IPS-18a (cell line): ENCODE data around the gene INHBB.
"Not testable (repeated sequence)": the region's sequence is repeated elsewhere in the genome, so short reads cannot be mapped to it uniquely, and the experiment has no call there.

Source experiments
- H3K27ac ChIP-seq: one replicate; pipeline ENCODE4 v1.5.1; 2013; ENCODE audit warnings: low read length
- H3K27me3 ChIP-seq: one replicate; pipeline ENCODE4 v1.6.1; 2013; ENCODE audit warnings: mild to moderate bottlenecking, low read length; ENCODE audit not compliant: control insufficient read depth, insufficient read depth
- H3K36me3 ChIP-seq: one replicate; pipeline ENCODE4 v1.6.1; 2013; ENCODE audit warnings: low read depth, low read length; ENCODE audit not compliant: control insufficient read depth
- H3K4me1 ChIP-seq: one replicate; pipeline ENCODE4 v1.6.1; 2013; ENCODE audit warnings: low read depth, low read length; ENCODE audit not compliant: control insufficient read depth
- H3K4me3 ChIP-seq: one replicate; pipeline ENCODE4 v1.5.1; 2013; ENCODE audit warnings: low read length
- H3K9ac ChIP-seq: one replicate; pipeline ENCODE4 v1.6.1; 2013; ENCODE audit warnings: mild to moderate bottlenecking, low read length, moderate library complexity
- H3K9me3 ChIP-seq: one replicate; pipeline ENCODE4 v1.6.1; 2013; ENCODE audit warnings: low read depth, low read length; ENCODE audit not compliant: control insufficient read depth

INHBB gene

GRCh38 chr2:120388222-120389035 lies 42.5 kb downstream of the INHBB start:
- no peaks in the 10 kb centered on the region for H3K27me3 ChIP-seq
- no peaks in the 10 kb centered on the region for H3K9me3 ChIP-seq
- H3K36me3 ChIP-seq, result no peaks in the 10 kb centered on the region
- H3K9ac ChIP-seq, result no peak overlapping the region
- no peak overlapping the region for H3K4me3 ChIP-seq
- no peak overlapping the region for H3K27ac ChIP-seq
- peaks cover 9% of the 10 kb centered on the region for H3K4me1 ChIP-seq

- Histone ChIP-seq H3K9me3 (no peaks in the 10 kb centered on the region), H3K27ac (no peak overlapping the region), H3K4me3 (no peak overlapping the region), H3K4me1 (peaks cover 5% of the 10 kb centered on the region), H3K36me3 (no peaks in the 10 kb centered on the region), H3K27me3 (no peaks in the 10 kb centered on the region), H3K9ac (no peak overlapping the region)
These were observed 43.1 kb downstream of the INHBB start for GRCh38 chr2:120389036-120389391.

GRCh38 chr2:120390381-120391055 lies 44.6 kb downstream of the INHBB start:
- H3K27ac ChIP-seq, result no peak overlapping the region
- no peaks in the 10 kb centered on the region for H3K27me3 ChIP-seq

GRCh38 chr2:120391382-120391781 lies 45.4 kb downstream of the INHBB start:
- H3K36me3 ChIP-seq, H3K4me1 ChIP-seq, H3K9me3 ChIP-seq, H3K4me3 ChIP-seq, H3K9ac ChIP-seq, H3K27ac ChIP-seq, H3K27me3 ChIP-seq: not testable (repeated sequence)

More at GRCh38 chr2:120390381-120391055, 44.6 kb downstream of the INHBB start:
- no peaks in the 10 kb centered on the region for H3K36me3 ChIP-seq
- no peaks in the 10 kb centered on the region for H3K9me3 ChIP-seq
- H3K4me1 ChIP-seq, result peaks cover under 1% of the 10 kb centered on the region
- H3K9ac ChIP-seq, result no peak overlapping the region
- no peak overlapping the region for H3K4me3 ChIP-seq

GRCh38 chr2:120391911-120392665 lies 46.2 kb downstream of the INHBB start:
- no peak overlapping the region for H3K9ac ChIP-seq
- H3K4me3 ChIP-seq, result no peak overlapping the region
- no peak overlapping the region for H3K27ac ChIP-seq
- H3K27me3 ChIP-seq, result peaks cover 5% of the 10 kb centered on the region
- no peaks in the 10 kb centered on the region for H3K36me3 ChIP-seq
- no peaks in the 10 kb centered on the region for H3K4me1 ChIP-seq
- no peaks in the 10 kb centered on the region for H3K9me3 ChIP-seq

- Histone ChIP-seq H3K4me3 (no peak overlapping the region), H3K9ac (no peak overlapping the region), H3K36me3 (no peaks in the 10 kb centered on the region), H3K27ac (no peak overlapping the region), H3K27me3 (peaks cover 5% of the 10 kb centered on the region), H3K4me1 (no peaks in the 10 kb centered on the region), H3K9me3 (no peaks in the 10 kb centered on the region)
These were observed 47.0 kb downstream of the INHBB start for GRCh38 chr2:120392923-120393322.

- Histone ChIP-seq H3K4me1 (no peaks in the 10 kb centered on the region), H3K27ac (no peak overlapping the region), H3K36me3 (no peaks in the 10 kb centered on the region), H3K9ac (no peak overlapping the region), H3K27me3 (peaks cover 5% of the 10 kb centered on the region), H3K4me3 (no peak overlapping the region), H3K9me3 (no peaks in the 10 kb centered on the region)
These were observed 47.5 kb downstream of the INHBB start for GRCh38 chr2:120393456-120393855.

- no peak overlapping the region for H3K4me3 ChIP-seq
- no peaks in the 10 kb centered on the region for H3K4me1 ChIP-seq
- no peaks in the 10 kb centered on the region for H3K36me3 ChIP-seq
- no peak overlapping the region for H3K9ac ChIP-seq
- peaks cover 5% of the 10 kb centered on the region for H3K27me3 ChIP-seq
- H3K9me3 ChIP-seq, result no peaks in the 10 kb centered on the region
- H3K27ac ChIP-seq, result no peak overlapping the region
These were observed 48.8 kb downstream of the INHBB start for GRCh38 chr2:120394764-120395163.

- peaks cover 5% of the 10 kb centered on the region for H3K27me3 ChIP-seq
- H3K4me3 ChIP-seq, result no peak overlapping the region
- no peaks in the 10 kb centered on the region for H3K36me3 ChIP-seq
- H3K9me3 ChIP-seq, result no peaks in the 10 kb centered on the region
- no peaks in the 10 kb centered on the region for H3K4me1 ChIP-seq
- H3K27ac ChIP-seq, result no peak overlapping the region
- H3K9ac ChIP-seq, result no peak overlapping the region
These were observed 49.5 kb downstream of the INHBB start for GRCh38 chr2:120395221-120396012.

GRCh38 chr2:120396013-120396860 lies 50.3 kb downstream of the INHBB start:
- Histone ChIP-seq H3K9ac (no peak overlapping the region), H3K36me3 (no peaks in the 10 kb centered on the region), H3K4me3 (no peak overlapping the region), H3K27ac (no peak overlapping the region), H3K9me3 (no peaks in the 10 kb centered on the region), H3K4me1 (no peaks in the 10 kb centered on the region), H3K27me3 (peaks cover 5% of the 10 kb centered on the region)
